HEK293 (cell line): ENCODE results near the gene SBK2.

Experiments
- BCL11B ChIP-seq: fragments of 450-650 bp; formaldehyde crosslinking; IDR thresholded peaks from 2 replicates; pipeline ENCODE4 v1.5.1; 2016; ENCODE audit warnings: low read depth, missing biosample characterization, missing genetic modification characterization
- GLIS1 ChIP-seq: fragments of 450-650 bp; formaldehyde crosslinking; IDR thresholded peaks from 2 replicates; pipeline ENCODE4 v1.5.1; 2016; ENCODE audit warnings: missing biosample characterization, missing genetic modification characterization
- GLIS2 ChIP-seq: fragments of 450-650 bp; formaldehyde crosslinking; IDR thresholded peaks from 2 replicates; pipeline ENCODE4 v1.5.1; 2016; ENCODE audit warnings: missing biosample characterization, missing genetic modification characterization
- KLF17 ChIP-seq: fragments of 450-650 bp; formaldehyde crosslinking; IDR thresholded peaks from 2 replicates; pipeline ENCODE4 v1.5.1; 2016; ENCODE audit warnings: missing biosample characterization, missing genetic modification characterization
- KLF9 ChIP-seq: fragments of 450-650 bp; formaldehyde crosslinking; IDR thresholded peaks from 2 replicates; pipeline ENCODE4 v1.5.1; 2016; ENCODE audit warnings: missing biosample characterization, missing genetic modification characterization, low read depth
- MEIS1 ChIP-seq: sonication (generic); formaldehyde crosslinking; IDR thresholded peaks from 2 replicates; pipeline ENCODE4 v1.8.1; 2022; ENCODE audit warnings: missing genetic modification reagents, mild to moderate bottlenecking, borderline replicate concordance
- OSR2 ChIP-seq: fragments of 450-650 bp; formaldehyde crosslinking; IDR thresholded peaks from 2 replicates; pipeline ENCODE4 v1.5.1; 2016; ENCODE audit warnings: missing biosample characterization, missing genetic modification characterization
- SCRT2 ChIP-seq: fragments of 450-650 bp; formaldehyde crosslinking; IDR thresholded peaks from 2 replicates; pipeline ENCODE4 v1.5.1; 2016; ENCODE audit warnings: missing biosample characterization, missing genetic modification characterization
- TRIM28 ChIP-seq: IDR thresholded peaks from 2 replicates; pipeline ENCODE4 v1.6.1; 2011; ENCODE audit warnings: low read length, control low read depth, borderline replicate concordance
- ZEB2 ChIP-seq: fragments of 450-650 bp; formaldehyde crosslinking; IDR thresholded peaks from 2 replicates; pipeline ENCODE4 v1.5.1; 2016; ENCODE audit warnings: missing biosample characterization, missing genetic modification characterization
- ZNF19 ChIP-seq: fragments of 450-650 bp; formaldehyde crosslinking; IDR thresholded peaks from 2 replicates; pipeline ENCODE4; 2016; ENCODE audit warnings: missing biosample characterization, missing genetic modification characterization, low read depth
- ZNF24 ChIP-seq: fragments of 450-650 bp; formaldehyde crosslinking; IDR thresholded peaks from 2 replicates; pipeline ENCODE4 v1.5.1; 2016; ENCODE audit warnings: missing biosample characterization, missing genetic modification characterization
- ZNF280D ChIP-seq: fragments of 450-650 bp; formaldehyde crosslinking; IDR thresholded peaks from 2 replicates; pipeline ENCODE4 v1.5.1; 2016; ENCODE audit warnings: missing biosample characterization, missing genetic modification characterization
- ZNF311 ChIP-seq: fragments of 450-650 bp; formaldehyde crosslinking; IDR thresholded peaks from 2 replicates; pipeline ENCODE4 v1.5.1; 2017; ENCODE audit warnings: missing biosample characterization, missing genetic modification characterization, borderline replicate concordance
- ZNF366 ChIP-seq: fragments of 450-650 bp; formaldehyde crosslinking; conservative IDR thresholded peaks from 2 replicates; pipeline ENCODE4 v1.5.1; 2016; ENCODE audit warnings: missing biosample characterization, missing genetic modification characterization
- ZNF391 ChIP-seq: fragments of 450-650 bp; formaldehyde crosslinking; IDR thresholded peaks from 2 replicates; pipeline ENCODE4 v1.5.1; 2016; ENCODE audit warnings: low read depth, missing biosample characterization, missing genetic modification characterization, borderline replicate concordance
- ZNF426 ChIP-seq: fragments of 450-650 bp; formaldehyde crosslinking; IDR thresholded peaks from 2 replicates; pipeline ENCODE4 v1.5.1; 2017; ENCODE audit warnings: missing biosample characterization, missing genetic modification characterization, mild to moderate bottlenecking, inconsistent platforms, moderate library complexity
- ZNF501 ChIP-seq: fragments of 450-650 bp; formaldehyde crosslinking; IDR thresholded peaks from 2 replicates; pipeline ENCODE4 v1.5.1; 2016; ENCODE audit warnings: missing biosample characterization, missing genetic modification characterization
- ZNF514 ChIP-seq: fragments of 450-650 bp; formaldehyde crosslinking; IDR thresholded peaks from 2 replicates; pipeline ENCODE4 v1.5.1; 2016; ENCODE audit warnings: missing biosample characterization, missing genetic modification characterization
- ZNF600 ChIP-seq: fragments of 450-650 bp; formaldehyde crosslinking; IDR thresholded peaks from 2 replicates; pipeline ENCODE4 v1.5.1; 2016; ENCODE audit warnings: missing biosample characterization, missing genetic modification characterization
- ZNF624 ChIP-seq: fragments of 450-650 bp; formaldehyde crosslinking; IDR thresholded peaks from 2 replicates; pipeline ENCODE4 v1.5.1; 2017; ENCODE audit warnings: missing biosample characterization, missing genetic modification characterization
- ZNF629 ChIP-seq: fragments of 450-650 bp; formaldehyde crosslinking; IDR thresholded peaks from 2 replicates; pipeline ENCODE4 v1.5.1; 2017; ENCODE audit warnings: missing biosample characterization, missing genetic modification characterization
- ZNF660 ChIP-seq: fragments of 450-650 bp; IDR thresholded peaks from 2 replicates; pipeline ENCODE4 v1.5.1; 2018; ENCODE audit warnings: missing biosample characterization, mild to moderate bottlenecking, missing genetic modification characterization
- ZNF701 ChIP-seq: fragments of 450-650 bp; formaldehyde crosslinking; IDR thresholded peaks from 2 replicates; pipeline ENCODE4 v1.5.1; 2016; ENCODE audit warnings: missing biosample characterization, missing genetic modification characterization
- ZNF843 ChIP-seq: fragments of 450-650 bp; formaldehyde crosslinking; IDR thresholded peaks from 2 replicates; pipeline ENCODE4 v1.5.1; 2016; ENCODE audit warnings: missing biosample characterization, missing genetic modification characterization
- ZSCAN4 ChIP-seq: fragments of 450-650 bp; formaldehyde crosslinking; IDR thresholded peaks from 2 replicates; pipeline ENCODE4 v1.5.1; 2017; ENCODE audit warnings: missing biosample characterization, missing genetic modification characterization
- TF ChIP-seq, protein P1 (sequence below): fragments of 450-650 bp; formaldehyde crosslinking; IDR thresholded peaks from 2 replicates; pipeline ENCODE4 v1.5.1; 2016; ENCODE audit warnings: missing biosample characterization, missing genetic modification characterization
- TF ChIP-seq, protein P2 (sequence below): fragments of 450-650 bp; formaldehyde crosslinking; IDR thresholded peaks from 2 replicates; pipeline ENCODE4 v1.5.1; 2016; ENCODE audit warnings: missing biosample characterization, missing genetic modification characterization
- TF ChIP-seq, protein P3 (sequence below): fragments of 450-650 bp; formaldehyde crosslinking; optimal IDR thresholded peaks from 2 replicates; pipeline ENCODE3; 2016; ENCODE audit warnings: missing biosample characterization, mild to moderate bottlenecking, missing genetic modification characterization

Gene SBK2

DNA sequence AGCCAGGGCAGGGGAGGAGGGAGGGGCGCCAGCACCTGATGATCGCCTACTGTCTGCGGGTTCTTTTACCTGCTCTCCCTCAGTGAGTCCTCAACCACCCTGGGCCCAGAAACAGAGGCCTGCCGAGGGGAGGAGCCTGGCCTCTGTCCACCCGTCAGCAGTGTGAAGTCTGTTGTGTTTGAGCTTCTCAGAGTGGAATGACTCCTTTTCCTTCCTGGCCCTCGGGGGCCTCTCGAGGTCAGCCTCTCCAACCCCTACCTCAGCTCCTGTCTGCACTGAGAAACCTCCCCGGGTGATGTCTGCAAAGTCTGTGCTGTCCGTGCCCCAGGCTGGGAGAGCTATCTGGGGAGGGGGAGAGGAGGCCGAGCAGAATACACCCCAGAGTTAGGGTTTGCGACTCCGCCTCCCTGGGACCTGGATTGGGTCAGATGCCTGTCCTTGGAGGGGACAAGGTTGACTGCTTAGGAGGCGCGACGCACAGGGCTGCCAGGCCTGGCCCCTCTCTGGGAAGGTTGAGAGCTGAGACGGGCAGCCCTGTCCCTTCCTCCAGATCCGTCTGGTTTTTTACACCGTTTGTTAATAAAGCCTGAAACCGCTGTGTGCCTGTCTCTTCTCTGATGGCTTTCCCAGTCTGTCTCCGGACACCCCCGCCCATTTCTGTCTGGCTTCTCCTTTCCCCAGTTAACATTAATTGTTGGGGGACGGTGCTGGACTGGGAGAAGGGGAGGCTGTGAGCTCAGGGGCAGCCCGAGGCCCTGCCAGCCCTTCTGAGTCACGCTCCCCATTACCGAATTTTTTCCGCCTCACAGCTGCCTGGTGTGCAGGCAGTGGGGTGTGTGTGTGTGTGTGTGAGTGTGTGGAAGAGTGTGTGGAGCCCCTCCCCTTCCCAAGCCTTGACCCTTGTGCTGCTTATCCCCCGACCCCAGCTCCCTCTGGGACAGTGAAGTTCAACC, 49.7 kb downstream of the SBK2 start (continued):
- TF ChIP-seq ZNF426 (no peak), OSR2 (tag by site-specific recombination) (0 out of 2 replicates have a peak, but pooled peaks have one; percentile 9), KLF9 (peak; percentile 86), KLF17 (peak; percentile 84; the same call in 1 of the 2 replicates), ZNF311 (no peak), ZEB2 (tag by site-specific recombination) (peak; percentile 75), GLIS1 (tag by site-specific recombination) (peak; percentile 68), ZNF624 (tag by site-specific recombination) (no peak), ZNF843 (tag by site-specific recombination) (0 out of 2 replicates have a peak, but pooled peaks have one; percentile 27), ZNF501 (tag by site-specific recombination) (peak; percentile 45; the same call in 1 of the 2 replicates), ZNF391 (tag by site-specific recombination) (0 out of 2 replicates have a peak, but pooled peaks have one; percentile 31), ZNF660 (tag by site-specific recombination) (peak; percentile 81), BCL11B (tag by site-specific recombination) (peak; percentile 82; the same call in 1 of the 2 replicates), ZNF629 (tag by site-specific recombination) (peak; percentile 55; the same call in 1 of the 2 replicates), ZSCAN4 (tag by site-specific recombination) (peak; percentile 81), ZNF19 (tag by site-specific recombination) (no peak), ZNF280D (tag by site-specific recombination) (peak; percentile 30; the same call in 1 of the 2 replicates), ZNF24 (tag by site-specific recombination) (peak; percentile 50; the same call in 1 of the 2 replicates), ZNF366 (tag by site-specific recombination) (peak; percentile 51), GLIS2 (tag by site-specific recombination) (peak; percentile 40; the same call in 1 of the 2 replicates), MEIS1 (no peak), ZNF701 (no peak), TRIM28 (no peak), SCRT2 (tag by site-specific recombination) (peak; percentile 75), ZNF600 (tag by site-specific recombination) (peak; percentile 43; the same call in 1 of the 2 replicates), ZNF514 (tag by site-specific recombination) (no peak)
- TF ChIP-seq, protein P1, sequence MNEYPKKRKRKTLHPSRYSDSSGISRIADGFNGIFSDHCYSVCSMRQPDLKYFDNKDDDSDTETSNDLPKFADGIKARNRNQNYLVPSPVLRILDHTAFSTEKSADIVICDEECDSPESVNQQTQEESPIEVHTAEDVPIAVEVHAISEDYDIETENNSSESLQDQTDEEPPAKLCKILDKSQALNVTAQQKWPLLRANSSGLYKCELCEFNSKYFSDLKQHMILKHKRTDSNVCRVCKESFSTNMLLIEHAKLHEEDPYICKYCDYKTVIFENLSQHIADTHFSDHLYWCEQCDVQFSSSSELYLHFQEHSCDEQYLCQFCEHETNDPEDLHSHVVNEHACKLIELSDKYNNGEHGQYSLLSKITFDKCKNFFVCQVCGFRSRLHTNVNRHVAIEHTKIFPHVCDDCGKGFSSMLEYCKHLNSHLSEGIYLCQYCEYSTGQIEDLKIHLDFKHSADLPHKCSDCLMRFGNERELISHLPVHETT (tag by site-specific recombination), result 0 out of 2 replicates have a peak, but pooled peaks have one; percentile 55
- TF ChIP-seq, protein P2, sequence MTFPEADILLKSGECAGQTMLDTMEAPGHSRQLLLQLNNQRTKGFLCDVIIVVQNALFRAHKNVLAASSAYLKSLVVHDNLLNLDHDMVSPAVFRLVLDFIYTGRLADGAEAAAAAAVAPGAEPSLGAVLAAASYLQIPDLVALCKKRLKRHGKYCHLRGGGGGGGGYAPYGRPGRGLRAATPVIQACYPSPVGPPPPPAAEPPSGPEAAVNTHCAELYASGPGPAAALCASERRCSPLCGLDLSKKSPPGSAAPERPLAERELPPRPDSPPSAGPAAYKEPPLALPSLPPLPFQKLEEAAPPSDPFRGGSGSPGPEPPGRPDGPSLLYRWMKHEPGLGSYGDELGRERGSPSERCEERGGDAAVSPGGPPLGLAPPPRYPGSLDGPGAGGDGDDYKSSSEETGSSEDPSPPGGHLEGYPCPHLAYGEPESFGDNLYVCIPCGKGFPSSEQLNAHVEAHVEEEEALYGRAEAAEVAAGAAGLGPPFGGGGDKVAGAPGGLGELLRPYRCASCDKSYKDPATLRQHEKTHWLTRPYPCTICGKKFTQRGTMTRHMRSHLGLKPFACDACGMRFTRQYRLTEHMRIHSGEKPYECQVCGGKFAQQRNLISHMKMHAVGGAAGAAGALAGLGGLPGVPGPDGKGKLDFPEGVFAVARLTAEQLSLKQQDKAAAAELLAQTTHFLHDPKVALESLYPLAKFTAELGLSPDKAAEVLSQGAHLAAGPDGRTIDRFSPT (tag by site-specific recombination), result peak; percentile 92
- TF ChIP-seq, protein P3, sequence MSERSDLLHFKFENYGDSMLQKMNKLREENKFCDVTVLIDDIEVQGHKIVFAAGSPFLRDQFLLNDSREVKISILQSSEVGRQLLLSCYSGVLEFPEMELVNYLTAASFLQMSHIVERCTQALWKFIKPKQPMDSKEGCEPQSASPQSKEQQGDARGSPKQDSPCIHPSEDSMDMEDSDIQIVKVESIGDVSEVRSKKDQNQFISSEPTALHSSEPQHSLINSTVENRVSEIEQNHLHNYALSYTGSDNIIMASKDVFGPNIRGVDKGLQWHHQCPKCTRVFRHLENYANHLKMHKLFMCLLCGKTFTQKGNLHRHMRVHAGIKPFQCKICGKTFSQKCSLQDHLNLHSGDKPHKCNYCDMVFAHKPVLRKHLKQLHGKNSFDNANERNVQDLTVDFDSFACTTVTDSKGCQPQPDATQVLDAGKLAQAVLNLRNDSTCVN, result no peak
